HG02884 (cell line): ENCODE measurements around the gene GRIK1.

ENCODE experiments used
- ATAC-seq: cut with Tn5 transposase; IDR thresholded peaks from one replicate; pipeline ENCODE4 v1.9.1; 2021; ENCODE audit warnings: mild to moderate bottlenecking, moderate library complexity; ENCODE audit not compliant: unreplicated experiment

GRIK1 gene

GRCh38 chr21:29920938-29921337, 18.9 kb downstream of the GRIK1 start:
- no peak for ATAC-seq

GRCh38 chr21:29914326-29914725, 25.5 kb downstream of the GRIK1 start:
- ATAC-seq, result no peak

GRCh38 chr21:29909571-29909970, 30.2 kb downstream of the GRIK1 start:
- no peak for ATAC-seq

GRCh38 chr21:29904359-29905282, 35.2 kb downstream of the GRIK1 start:
- no peak for ATAC-seq

- no peak for ATAC-seq
These were observed 42.9 kb downstream of the GRIK1 start for GRCh38 chr21:29896884-29897283.

GRCh38 chr21:29893687-29894086, 46.1 kb downstream of the GRIK1 start:
- no peak for ATAC-seq

GRCh38 chr21:29892379-29892778, 47.4 kb downstream of the GRIK1 start:
- no peak for ATAC-seq

- ATAC-seq, result no peak
These were observed 51.4 kb downstream of the GRIK1 start for GRCh38 chr21:29888437-29888836.

- ATAC-seq, result no peak
These were observed 52.3 kb downstream of the GRIK1 start for GRCh38 chr21:29887313-29888009.

GRCh38 chr21:29885491-29885890, 54.3 kb downstream of the GRIK1 start:
- ATAC-seq, result no peak

- no peak for ATAC-seq
These were observed 63.9 kb downstream of the GRIK1 start for GRCh38 chr21:29875873-29876272.

- no peak for ATAC-seq
These were observed 64.6 kb downstream of the GRIK1 start for GRCh38 chr21:29875036-29875716.

GRCh38 chr21:29873908-29874307, 65.9 kb downstream of the GRIK1 start:
- no peak for ATAC-seq

GRCh38 chr21:29870814-29871213, 69.0 kb downstream of the GRIK1 start:
- ATAC-seq, result no peak

- no peak for ATAC-seq
These were observed 72.0 kb downstream of the GRIK1 start for GRCh38 chr21:29867796-29868195.

- no peak for ATAC-seq
These were observed 79.5 kb downstream of the GRIK1 start for GRCh38 chr21:29860346-29860745.

GRCh38 chr21:29857150-29857549, 82.6 kb downstream of the GRIK1 start:
- ATAC-seq, result no peak

GRCh38 chr21:29854795-29855194, 85.0 kb downstream of the GRIK1 start:
- ATAC-seq, result no peak

GRCh38 chr21:29851611-29852010, 88.2 kb downstream of the GRIK1 start:
- ATAC-seq, result no peak

- ATAC-seq, result peak; percentile 99
These were observed 90.0 kb downstream of the GRIK1 start for GRCh38 chr21:29849735-29850176.

GRCh38 chr21:29843804-29844203, 96.0 kb downstream of the GRIK1 start:
- ATAC-seq, result no peak
